ENCODE results near the gene CTU2.

- TF ChIP-seq CTCF (IDR thresholded peaks at IDR 0.05) (no peak), POLR2A (IDR thresholded peaks at IDR 0.05) (no peak), EP300 (IDR thresholded peaks at IDR 0.05) (no peak)
Observed at GRCh38 chr16:88694221-88695087, 11.8 kb upstream of the CTU2 start.

All from stomach (tissue), 4 donors.